AG20443 (cell line): Measurements from ENCODE around the gene KLHL42.

Experiments
- DNase-seq: peaks from one replicate; pipeline ENCODE4 v3.0.0; 2012; ENCODE audit warnings: low spot score, mixed read lengths

Gene KLHL42

DNA sequence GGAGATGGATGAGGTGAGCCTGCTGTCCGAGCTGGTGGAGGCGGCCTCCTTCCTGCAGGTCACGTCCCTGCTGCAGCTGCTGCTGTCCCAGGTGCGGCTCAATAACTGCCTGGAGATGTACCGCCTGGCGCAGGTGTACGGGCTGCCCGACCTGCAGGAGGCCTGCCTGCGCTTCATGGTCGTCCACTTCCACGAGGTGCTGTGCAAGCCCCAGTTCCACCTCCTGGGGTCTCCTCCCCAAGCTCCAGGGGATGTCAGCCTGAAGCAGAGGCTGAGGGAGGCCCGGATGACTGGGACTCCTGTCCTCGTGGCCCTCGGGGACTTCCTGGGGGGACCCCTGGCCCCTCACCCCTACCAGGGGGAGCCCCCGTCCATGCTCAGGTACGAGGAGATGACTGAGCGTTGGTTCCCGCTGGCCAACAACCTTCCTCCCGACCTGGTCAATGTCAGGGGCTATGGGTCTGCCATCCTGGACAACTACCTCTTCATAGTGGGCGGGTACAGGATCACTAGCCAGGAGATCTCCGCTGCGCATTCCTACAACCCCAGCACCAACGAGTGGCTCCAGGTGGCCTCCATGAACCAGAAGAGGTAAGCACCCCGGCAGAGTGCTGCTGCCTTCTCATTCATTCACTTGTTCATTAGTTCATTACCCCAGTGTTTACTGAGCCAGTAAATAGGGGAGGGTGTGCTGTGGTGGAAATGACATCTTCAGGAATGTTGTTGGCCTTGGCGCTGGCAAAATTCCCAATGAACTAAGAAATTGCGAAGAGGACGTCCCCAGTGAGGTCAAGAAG is 777 bp downstream of the KLHL42 start:
- DNase-seq = peak; percentile 55

DNA sequence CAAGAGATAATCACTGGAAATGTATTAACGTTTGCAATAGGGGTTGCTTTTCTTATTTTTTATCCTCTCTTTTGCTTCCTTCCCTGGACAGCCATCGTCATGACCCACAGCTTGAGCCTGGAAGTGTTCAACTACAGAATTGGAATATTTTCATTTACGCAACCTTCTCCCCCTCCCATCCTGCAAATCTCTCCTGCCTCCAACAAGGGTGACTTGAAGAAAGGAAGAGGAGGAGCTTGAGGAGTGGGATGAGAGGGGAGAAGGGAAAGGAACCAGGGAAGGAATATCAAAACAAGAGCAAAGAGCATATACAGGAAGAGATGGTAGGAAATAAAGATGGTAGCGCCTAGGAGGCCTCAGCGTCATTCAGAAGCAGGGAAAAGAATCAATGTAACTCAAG is 1.6 kb downstream of the KLHL42 start:
- DNase-seq = no peak

DNA sequence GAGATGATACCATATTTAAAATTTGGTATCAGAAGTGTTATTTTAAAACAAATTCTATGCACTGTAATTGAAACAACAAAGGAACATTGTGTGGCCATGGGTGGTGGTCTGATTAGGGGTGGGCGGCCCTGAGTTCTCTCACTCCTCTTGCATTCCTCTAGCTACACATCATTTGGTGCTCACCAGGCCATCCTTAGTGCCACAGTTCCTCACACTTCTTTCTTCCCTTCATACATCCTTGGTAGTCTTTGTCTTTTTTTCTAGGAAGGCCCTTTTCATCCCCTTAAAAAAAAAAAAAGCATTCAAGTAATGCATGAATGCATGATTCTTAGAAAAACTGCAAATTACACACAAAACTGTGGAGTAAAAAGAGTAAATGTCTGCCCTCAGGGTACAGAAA is 2.4 kb downstream of the KLHL42 start:
- DNase-seq = no peak

DNA sequence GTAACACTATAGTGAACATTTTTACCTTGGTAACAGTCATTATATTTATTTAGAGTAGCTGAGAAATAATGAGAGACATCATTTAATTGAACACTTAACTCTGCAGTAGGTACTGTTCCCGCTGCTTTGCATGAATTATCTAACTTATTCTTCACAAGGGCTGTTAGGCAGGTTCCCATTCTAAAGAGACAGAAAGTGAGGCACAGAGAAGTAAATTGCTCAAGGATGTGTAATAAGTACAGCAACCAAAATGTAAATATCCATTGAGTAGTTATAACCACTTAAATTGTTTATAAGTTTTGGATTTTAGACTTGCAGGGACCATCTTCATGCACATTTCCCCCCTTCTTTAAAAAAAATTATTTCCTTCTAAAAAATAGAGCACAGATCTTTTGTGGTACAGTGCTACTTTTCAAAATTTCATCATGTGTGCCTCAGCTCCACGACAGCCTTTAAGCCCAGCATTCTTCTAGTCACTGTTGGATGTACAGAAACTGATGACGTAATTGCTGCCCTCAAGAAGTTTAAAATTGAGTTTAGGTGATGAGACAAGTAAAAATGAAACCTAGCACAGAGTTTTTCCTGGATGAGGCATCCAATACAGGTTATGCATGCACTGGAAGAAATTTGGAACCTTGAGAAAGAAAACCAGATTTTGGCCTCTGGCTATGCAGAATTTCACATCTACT is 6.0 kb downstream of the KLHL42 start:
- DNase-seq = no peak

DNA sequence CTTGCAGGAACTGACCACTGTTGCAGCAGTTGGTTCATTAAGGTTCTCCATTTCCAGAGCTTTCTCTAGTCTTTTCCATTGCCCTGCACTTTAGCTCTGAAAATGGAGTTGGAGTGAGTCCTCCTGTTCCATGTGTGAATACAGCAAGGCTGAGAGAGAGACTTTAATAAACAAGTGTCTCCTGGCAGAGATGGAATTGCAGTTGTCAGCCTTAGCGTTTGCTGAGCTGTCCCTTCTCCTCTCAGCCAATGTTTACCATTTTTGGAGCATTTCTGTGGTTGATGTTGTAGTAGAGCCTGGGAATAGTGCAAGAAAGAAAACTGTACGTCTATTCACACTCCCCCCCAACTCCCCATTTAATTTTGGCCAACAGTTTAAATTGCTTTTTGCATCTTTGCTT is 7.5 kb downstream of the KLHL42 start:
- DNase-seq = peak; percentile 15

DNA sequence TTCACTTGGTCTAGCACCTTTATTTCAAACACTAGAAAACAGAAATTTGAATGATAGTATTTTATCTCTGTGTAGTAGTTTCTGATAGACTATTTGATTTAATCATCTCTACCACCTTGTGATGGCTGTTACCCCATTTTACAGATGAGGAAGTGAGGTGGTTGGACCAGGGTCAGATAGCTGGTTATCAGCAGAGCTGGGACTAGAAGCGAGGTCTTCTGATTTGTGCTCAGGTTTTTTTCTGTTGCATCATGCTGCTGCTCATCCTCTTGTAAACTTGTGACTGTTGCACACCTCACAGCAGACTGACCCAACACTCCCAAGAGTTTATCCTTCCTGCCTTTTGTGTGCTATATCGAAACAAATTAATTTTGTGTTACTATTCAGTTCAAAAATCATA is 10.1 kb downstream of the KLHL42 start:
- DNase-seq = no peak

DNA sequence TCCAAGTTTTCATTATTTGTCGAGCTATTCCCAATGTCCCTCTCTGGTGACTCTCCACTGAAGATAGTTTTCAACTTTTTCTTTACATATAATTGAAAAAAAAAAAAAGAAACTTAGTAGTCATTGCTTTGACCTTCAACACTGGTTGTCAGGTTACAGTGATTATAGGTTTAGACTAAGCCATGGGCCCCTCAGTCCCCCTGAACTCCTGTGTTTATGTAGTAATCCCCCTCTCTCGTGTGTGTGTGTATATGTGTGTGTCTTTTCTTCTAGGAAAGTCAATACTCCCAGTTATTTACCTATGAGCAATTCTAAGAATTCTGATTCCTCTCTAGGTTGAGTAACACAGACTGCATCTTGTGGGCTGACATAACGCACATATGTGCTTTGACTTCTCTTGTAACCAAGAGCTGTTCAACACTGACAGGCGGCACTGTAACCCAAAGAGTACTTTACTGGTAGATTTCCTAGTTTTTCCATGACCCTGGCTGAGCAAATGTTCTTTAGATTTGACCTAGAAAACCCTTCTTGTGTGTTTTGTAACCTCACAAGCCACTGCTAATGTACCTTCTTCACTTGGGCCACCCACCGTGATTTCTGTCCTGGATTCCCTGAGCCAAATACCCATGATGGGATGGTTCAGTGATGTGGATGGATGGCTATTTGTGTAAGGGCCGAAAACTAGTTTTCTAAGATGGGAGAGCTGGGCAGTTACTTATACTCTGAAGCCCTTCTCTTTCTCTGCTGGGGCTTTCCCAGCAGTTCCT is 15.0 kb downstream of the KLHL42 start:
- no peak for DNase-seq

DNA sequence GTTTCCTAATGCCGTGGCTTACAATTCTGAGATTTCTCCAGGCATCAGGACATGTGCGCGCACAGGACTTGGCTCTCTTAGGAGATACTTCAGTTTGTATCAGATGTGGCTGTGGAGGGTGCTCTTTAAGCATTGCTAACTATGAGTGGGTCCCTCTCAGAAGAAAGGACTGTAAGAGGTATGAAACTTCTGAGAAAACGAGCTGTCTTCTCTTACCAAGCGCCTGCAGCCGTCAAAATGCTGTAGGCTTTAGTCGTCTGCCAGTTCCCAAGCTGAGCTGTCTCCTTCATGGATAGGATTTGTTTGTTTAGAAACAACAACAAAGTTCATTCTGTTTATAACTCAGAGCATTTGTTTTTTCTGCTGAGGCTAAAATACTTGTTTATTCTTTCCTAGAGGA is 16.1 kb downstream of the KLHL42 start:
- no peak for DNase-seq

DNA sequence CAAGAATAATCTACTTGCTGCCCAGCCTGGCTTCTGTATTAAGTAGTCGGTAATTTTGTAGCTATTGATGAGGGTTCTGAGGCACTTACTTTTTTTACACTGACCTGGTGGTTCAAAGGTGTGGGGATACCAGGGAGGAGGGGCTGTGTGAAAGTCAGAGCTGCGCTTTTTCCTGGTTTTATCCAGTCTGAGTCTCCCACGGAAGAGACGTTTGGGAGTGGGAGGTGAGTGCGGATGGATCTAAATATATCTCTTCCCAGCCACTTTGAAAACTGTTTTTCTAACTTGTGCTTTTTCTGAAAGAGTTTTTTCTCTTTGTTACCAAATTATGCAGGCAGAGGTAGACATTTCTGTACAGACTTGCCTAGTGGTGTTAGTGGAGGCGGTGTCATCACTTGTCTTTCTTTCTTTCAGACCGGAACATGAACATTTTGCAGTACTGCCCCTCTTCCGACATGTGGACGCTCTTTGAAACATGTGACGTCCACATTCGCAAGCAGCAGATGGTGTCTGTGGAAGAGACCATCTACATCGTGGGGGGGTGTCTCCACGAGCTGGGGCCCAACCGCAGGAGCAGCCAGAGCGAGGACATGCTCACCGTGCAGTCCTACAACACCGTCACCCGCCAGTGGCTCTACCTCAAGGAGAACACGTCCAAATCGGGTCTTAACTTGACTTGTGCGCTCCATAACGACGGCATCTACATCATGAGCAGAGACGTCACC is 17.4 kb downstream of the KLHL42 start:
- no peak for DNase-seq

DNA sequence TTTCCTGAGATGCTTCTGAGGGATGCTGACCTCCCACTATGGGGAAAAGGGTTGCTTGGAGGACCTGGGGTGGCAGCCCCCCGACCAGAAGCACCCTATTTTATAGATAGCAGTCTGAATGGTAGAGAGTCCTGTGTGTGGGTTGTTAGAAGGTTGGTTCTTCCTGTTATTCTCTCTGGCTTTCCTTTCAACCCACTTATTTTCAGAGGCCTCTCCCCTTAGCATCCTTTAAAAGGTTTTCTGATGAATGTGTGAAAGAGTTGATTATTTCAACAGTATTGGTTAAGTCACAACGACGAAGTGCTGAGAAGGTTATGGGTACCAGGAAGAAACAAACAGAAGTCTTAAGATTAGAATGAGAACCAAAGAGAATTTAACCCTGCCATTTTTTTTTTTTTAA is 20.8 kb downstream of the KLHL42 start:
- no peak for DNase-seq

DNA sequence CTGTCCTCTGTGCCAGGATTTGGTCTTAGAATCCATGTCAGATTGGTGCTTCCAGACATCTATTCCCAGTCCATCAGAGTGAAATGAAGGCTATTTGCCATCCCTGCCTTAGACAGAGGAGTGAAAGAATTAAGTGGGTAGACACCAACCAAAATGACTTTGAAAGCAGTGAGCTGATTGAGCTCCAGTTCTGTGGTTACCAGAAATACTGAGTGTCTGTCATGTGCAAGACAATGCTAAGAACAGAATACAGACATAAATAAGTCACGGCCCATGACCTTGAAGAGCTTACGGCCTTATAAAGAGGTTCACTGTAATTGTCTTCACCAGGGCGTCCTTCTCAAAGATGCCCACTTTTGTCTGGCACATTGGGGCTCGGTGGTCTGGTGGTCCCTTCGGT is 21.6 kb downstream of the KLHL42 start:
- DNase-seq = no peak

DNA sequence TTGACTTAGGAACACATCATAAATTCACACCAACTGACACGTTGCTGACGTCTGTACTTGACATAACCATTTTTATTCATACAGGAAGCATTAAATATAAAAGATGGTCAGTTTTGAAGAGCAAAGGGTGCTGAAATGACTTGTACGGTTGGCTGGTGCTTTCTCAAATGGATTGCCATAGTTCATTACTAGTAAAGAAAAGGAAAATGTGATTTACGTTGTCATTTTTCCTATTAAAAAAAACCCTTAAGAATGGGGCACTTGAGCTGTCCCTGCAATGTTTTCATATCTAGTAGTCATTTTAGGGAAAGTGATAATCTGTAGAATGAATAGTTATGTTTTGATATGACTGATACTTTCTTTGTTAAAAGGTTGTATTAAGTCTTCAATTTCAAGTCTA is 22.5 kb downstream of the KLHL42 start:
- DNase-seq = no peak

DNA sequence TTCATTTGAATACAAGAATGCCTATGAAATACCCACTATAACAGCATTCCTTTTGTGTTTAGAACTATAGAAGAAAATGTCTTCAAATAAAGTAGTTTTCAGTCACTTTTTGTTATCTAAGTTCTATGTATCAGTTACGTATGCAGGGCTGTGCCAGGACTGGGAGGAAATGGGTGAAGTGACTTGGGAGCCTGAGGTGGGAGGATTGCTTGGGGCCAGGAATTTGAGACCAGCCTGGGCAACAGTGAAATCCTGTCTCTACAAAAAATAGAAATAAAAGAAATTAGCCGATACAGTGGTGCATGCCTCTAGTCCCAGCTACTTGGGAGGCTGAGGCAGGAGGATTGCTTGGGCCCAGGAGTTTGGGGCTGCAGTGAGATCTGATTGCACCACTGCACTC is 22.9 kb downstream of the KLHL42 start:
- DNase-seq = no peak

DNA sequence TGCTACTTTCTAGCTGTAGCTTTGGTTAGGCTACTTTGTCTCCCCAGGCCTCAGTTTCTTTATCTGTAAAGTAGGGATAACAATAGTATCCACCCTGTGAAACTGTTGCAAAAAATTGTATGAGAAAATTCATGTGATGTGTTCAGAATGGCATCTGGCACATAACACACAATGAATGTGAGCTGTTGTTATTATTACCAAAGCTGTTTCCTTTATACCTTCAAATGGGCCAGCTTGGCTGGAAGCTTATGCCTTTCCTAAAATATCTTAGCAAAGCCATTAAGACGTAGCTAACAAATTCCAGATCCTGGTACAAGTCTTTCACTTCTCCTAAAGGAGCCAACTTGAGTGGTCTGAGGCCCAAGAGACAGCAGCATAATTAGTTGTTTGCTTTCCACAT is 25.2 kb downstream of the KLHL42 start:
- no peak for DNase-seq

DNA sequence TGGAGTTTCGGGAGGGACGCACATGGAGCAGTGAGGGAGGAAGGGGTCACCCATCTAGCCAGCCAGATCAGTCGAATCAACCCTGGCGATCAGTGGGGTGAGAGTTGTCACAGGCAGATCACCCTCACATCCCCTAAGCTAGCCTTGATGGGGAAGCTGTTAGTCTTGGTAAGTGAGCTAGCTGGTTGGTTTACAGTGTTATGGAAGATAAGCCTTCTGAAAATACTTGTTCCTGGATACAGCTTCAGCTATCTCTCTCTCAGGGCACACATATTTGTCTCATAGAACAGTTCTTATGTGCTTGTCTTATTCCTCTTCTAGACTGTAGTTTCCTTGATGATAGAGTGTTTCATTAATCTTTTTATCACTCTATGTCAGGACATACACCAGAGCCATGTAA is 26.2 kb downstream of the KLHL42 start:
- DNase-seq = no peak

DNA sequence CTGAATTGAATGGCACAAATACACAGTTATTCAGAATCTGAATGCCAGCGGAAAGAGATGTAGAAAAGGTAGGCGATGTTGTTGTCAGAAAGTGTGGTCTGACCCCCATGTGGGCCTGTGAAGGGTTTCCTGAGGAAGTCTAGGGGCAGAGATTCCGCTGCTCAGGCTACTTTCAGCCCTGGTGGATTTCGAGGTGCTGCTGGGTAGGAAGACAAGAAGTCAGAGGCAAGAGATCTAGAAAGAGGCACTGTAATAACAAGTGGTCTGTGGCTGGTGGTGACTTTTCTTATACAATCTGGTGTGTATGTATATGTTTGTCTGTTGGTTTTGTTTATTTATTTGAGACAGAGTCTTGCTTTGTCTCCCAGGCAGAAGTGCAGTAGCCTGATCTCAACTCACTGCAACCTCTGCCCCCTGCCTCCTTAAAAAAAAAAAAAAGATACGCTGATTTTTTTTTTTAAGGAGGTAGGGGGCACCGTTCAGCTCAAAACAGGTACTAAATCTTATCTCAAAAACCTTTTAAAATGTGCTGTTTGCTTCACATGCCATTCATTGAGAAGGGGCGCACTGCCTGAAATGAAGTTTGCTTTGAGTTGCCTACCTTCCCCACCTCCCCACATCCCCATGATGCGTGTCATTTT is 27.1 kb downstream of the KLHL42 start:
- no peak for DNase-seq

DNA sequence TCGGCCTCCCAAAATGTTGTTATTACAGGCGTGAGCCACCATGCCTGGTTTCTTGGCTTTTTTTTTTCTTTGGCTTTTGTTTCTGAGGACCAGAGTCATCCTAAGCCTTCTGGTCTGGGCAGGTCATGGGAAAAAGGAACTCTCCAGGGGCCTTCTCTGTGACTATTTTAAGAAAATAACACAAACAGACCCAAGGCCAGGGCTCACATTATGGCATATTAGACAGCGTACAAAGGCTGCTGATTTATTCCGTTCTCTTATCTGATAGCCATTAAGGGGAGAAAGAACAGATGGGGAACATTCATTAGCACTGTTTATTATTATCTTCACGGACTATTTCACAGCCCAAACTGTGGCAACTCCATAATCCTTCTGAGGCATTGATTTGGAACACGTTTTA is 28.8 kb downstream of the KLHL42 start:
- DNase-seq = no peak

DNA sequence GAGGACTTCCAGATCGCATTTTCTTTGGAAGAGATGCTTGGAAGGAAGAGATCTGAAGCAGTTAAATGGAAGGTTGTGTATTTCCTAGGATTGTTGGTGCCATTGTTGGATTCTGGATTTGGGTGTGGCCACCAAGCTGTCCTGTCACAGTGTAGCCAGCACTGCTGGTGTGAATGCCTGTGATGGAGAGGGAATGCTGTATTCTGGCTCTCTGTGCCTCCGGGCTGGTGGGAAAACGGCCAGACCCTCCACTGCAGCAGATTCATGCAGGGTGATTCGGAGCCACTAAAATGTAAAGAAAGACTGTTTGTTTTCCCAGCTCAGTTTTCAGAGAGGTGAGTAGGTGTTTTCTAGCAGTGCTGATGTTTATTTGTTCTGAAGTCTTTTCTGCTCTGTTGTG is 30.7 kb downstream of the KLHL42 start:
- peak; percentile 17 for DNase-seq

DNA sequence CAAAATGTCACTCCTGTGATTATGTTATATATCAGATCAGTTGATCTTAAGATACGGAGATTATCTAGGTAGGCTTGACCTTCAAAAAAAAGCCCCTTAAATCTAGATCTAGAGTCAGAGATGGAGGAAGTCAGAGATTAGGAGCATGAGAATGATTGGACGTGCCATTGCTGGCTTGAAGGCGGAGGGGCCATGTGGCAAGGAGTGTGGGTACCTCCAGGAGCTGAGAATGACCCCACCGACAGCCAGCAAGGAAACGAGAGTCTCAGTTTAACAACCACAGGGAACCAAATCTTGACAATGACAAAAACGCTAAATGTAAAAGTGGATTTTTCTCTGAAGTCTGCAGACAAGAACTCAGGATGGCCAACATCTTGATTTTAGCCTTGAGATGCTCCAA is 32.5 kb downstream of the KLHL42 start:
- no peak for DNase-seq

DNA sequence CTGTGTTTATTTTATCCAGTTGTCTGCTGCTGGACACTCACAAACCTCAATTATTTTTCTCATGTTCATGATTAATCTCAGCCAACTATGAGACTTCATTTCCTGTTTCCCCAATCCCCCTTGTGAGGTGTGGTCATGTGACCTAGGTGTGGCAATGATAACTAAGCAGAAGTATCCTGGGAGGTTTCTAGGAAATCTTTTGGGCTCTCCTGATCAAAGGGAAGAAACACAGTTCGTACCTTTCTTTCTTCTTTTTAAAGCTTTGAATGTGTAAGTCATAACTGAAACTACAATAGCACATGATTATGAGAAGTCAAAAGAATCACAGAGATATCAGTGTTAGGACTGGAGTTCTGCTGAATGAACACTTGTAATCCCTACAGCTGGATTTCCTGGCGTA is 34.4 kb downstream of the KLHL42 start:
- DNase-seq = no peak

DNA sequence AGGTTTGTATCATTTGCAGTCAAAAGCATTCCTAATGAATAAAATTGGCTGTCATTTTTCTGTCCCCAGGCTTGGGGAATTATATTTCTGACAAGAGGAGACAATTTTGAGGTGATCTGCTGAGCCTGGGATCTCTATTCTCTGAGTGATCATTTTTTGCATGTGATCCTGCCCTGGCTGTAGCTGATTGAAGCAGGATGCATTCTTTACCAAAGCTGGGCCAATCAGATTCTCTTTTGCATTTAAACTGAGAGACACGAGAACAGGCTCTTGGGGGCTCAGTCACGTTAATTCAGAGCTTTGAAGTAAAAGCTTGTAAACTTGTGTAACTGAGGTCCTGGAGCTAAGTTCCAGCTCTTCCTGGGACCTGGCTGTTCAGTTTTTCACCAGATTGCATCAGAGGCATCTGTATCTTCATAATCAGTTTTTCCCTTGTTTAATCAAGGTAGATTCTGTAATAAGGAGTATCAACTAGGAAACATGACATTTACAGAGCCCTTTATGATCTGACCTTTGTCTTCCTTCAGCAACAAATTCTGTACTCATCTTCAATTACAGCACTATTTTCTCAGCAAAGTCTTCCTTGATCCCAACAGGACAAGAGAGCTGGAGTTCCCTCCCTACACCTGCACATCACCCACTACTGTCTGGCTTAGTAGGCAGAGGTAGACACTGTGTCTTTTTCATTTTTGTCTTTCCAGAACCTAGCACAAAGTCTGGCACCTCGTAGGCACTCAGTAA is 35.0 kb downstream of the KLHL42 start:
- peak; percentile 29 for DNase-seq
